HG02981 (cell line): ENCODE data around the gene FAM168A.

Experiments used
- ATAC-seq: cut with Tn5 transposase; IDR thresholded peaks from one replicate; pipeline ENCODE4 v1.9.1; 2021; ENCODE audit warnings: mild to moderate bottlenecking, moderate library complexity; ENCODE audit not compliant: unreplicated experiment

FAM168A gene

GRCh38 chr11:73563539-73564200 is 34.2 kb downstream of the FAM168A start:
- ATAC-seq = no peak

- no peak for ATAC-seq
These were observed 38.2 kb downstream of the FAM168A start for GRCh38 chr11:73559743-73560142.

GRCh38 chr11:73556966-73557365 is 40.9 kb downstream of the FAM168A start:
- no peak for ATAC-seq

GRCh38 chr11:73555615-73556014 is 42.3 kb downstream of the FAM168A start:
- no peak for ATAC-seq

GRCh38 chr11:73554671-73555320 is 43.1 kb downstream of the FAM168A start:
- ATAC-seq = no peak

GRCh38 chr11:73553266-73553665 is 44.6 kb downstream of the FAM168A start:
- ATAC-seq = no peak

GRCh38 chr11:73551677-73552076 is 46.2 kb downstream of the FAM168A start:
- no peak for ATAC-seq

GRCh38 chr11:73549376-73549775 is 48.5 kb downstream of the FAM168A start:
- no peak for ATAC-seq

- ATAC-seq = no peak
These were observed 50.0 kb downstream of the FAM168A start for GRCh38 chr11:73547706-73548595.

GRCh38 chr11:73542175-73542574 is 55.7 kb downstream of the FAM168A start:
- ATAC-seq = no peak

- no peak for ATAC-seq
These were observed 58.3 kb downstream of the FAM168A start for GRCh38 chr11:73539506-73540084.

GRCh38 chr11:73538381-73538872 is 59.5 kb downstream of the FAM168A start:
- peak; percentile 91 for ATAC-seq

- no peak for ATAC-seq
These were observed 59.9 kb downstream of the FAM168A start for GRCh38 chr11:73537969-73538368.

GRCh38 chr11:73536961-73537360 is 61.0 kb downstream of the FAM168A start:
- no peak for ATAC-seq

GRCh38 chr11:73532310-73532709 is 65.6 kb downstream of the FAM168A start:
- ATAC-seq = no peak

- ATAC-seq = no peak
These were observed 66.5 kb downstream of the FAM168A start for GRCh38 chr11:73531386-73531785.

- ATAC-seq = no peak
These were observed 67.8 kb downstream of the FAM168A start for GRCh38 chr11:73530109-73530508.

- no peak for ATAC-seq
These were observed 68.7 kb downstream of the FAM168A start for GRCh38 chr11:73529204-73529530.

- ATAC-seq = no peak
These were observed 69.3 kb downstream of the FAM168A start for GRCh38 chr11:73528483-73529203.

GRCh38 chr11:73528013-73528412 is 69.9 kb downstream of the FAM168A start:
- no peak for ATAC-seq

- ATAC-seq = no peak
These were observed 72.3 kb downstream of the FAM168A start for GRCh38 chr11:73525611-73526010.
